ENCODE measurements around the gene DNHD1.

The DNHD1 gene

GRCh38 chr11:6526411-6527135, 29.5 kb downstream of the DNHD1 start:
- ATAC-seq (replicated peaks) (no peak), DNase-seq (no peak)
- peak overlapping the region; percentile 13 to 37 for H3K4me3 Mint-ChIP-seq

GRCh38 chr11:6529266-6529665, 32.2 kb downstream of the DNHD1 start:
- ATAC-seq (replicated peaks): no peak
- H3K4me3 Mint-ChIP-seq: no peak overlapping the region
- no peaks in the 10 kb centered on the region for H3K9me3 Mint-ChIP-seq
- H3K27ac Mint-ChIP-seq: no peak overlapping the region
- DNase-seq: no peak
- peaks cover 9 to 11% of the 10 kb centered on the region in 2 donors for H3K4me1 Mint-ChIP-seq (ENCODE audit: low read depth in 2 of 2)
- H3K36me3 Mint-ChIP-seq (ENCODE audit: insufficient read depth): no peaks in the 10 kb centered on the region
- H3K27me3 Mint-ChIP-seq: no peaks in the 10 kb centered on the region

More at GRCh38 chr11:6526411-6527135, 29.5 kb downstream of the DNHD1 start:
- Mint-ChIP-seq H3K36me3 (ENCODE audit: insufficient read depth) (no peaks in the 10 kb centered on the region), H3K27ac (peak overlapping the region; percentile 41 to 80), H3K4me1 (ENCODE audit: low read depth in 2 of 2) (peaks cover 9 to 11% of the 10 kb centered on the region in 2 donors), H3K9me3 (no peaks in the 10 kb centered on the region), H3K27me3 (no peaks in the 10 kb centered on the region)

- H3K4me1 Mint-ChIP-seq (ENCODE audit: low read depth in 2 of 2): peaks cover 9 to 11% of the 10 kb centered on the region in 2 donors
- no peak overlapping the region for H3K27ac Mint-ChIP-seq
- H3K27me3 Mint-ChIP-seq: no peaks in the 10 kb centered on the region
- DNase-seq (no peak), ATAC-seq (replicated peaks) (no peak)
- H3K9me3 Mint-ChIP-seq: no peaks in the 10 kb centered on the region
- no peak overlapping the region for H3K4me3 Mint-ChIP-seq
- H3K36me3 Mint-ChIP-seq (ENCODE audit: insufficient read depth): no peaks in the 10 kb centered on the region
Observed at GRCh38 chr11:6530848-6531247, 33.8 kb downstream of the DNHD1 start.

GRCh38 chr11:6531267-6531752, 34.2 kb downstream of the DNHD1 start:
- H3K27me3 Mint-ChIP-seq: no peaks in the 10 kb centered on the region
- no peak overlapping the region for H3K4me3 Mint-ChIP-seq
- peak; percentile 73 for ATAC-seq (replicated peaks)
- H3K4me1 Mint-ChIP-seq (ENCODE audit: low read depth in 2 of 2): peaks cover 6% of the 10 kb centered on the region in 2 donors
- no peaks in the 10 kb centered on the region for H3K36me3 Mint-ChIP-seq (ENCODE audit: insufficient read depth)
- no peaks in the 10 kb centered on the region for H3K9me3 Mint-ChIP-seq
- DNase-seq: peak; percentile 27 to 33 (median 28)
- no peak overlapping the region for H3K27ac Mint-ChIP-seq

GRCh38 chr11:6538456-6538855, 41.4 kb downstream of the DNHD1 start:
- no peaks in the 10 kb centered on the region for H3K36me3 Mint-ChIP-seq (ENCODE audit: insufficient read depth)
- peaks cover 0 to 11% of the 10 kb centered on the region in 2 donors for H3K4me1 Mint-ChIP-seq (ENCODE audit: low read depth in 2 of 2)
- no peak for DNase-seq
- no peak for ATAC-seq (replicated peaks)
- no peaks in the 10 kb centered on the region for H3K27me3 Mint-ChIP-seq
- H3K27ac Mint-ChIP-seq: no peak overlapping the region
- no peaks in the 10 kb centered on the region for H3K9me3 Mint-ChIP-seq
- H3K4me3 Mint-ChIP-seq: no peak overlapping the region

GRCh38 chr11:6538945-6539344, 41.9 kb downstream of the DNHD1 start:
- Mint-ChIP-seq H3K4me3 (no peak overlapping the region), H3K27ac (peak overlapping the region in 1 of 2 donors; percentile 70), H3K9me3 (no peaks in the 10 kb centered on the region), H3K36me3 (ENCODE audit: insufficient read depth) (no peaks in the 10 kb centered on the region), H3K4me1 (ENCODE audit: low read depth in 2 of 2) (peaks cover 0 to 11% of the 10 kb centered on the region in 2 donors), H3K27me3 (no peaks in the 10 kb centered on the region)
- DNase-seq (no peak), ATAC-seq (replicated peaks) (no peak)

- Mint-ChIP-seq H3K36me3 (ENCODE audit: insufficient read depth) (no peaks in the 10 kb centered on the region), H3K9me3 (no peaks in the 10 kb centered on the region), H3K4me3 (no peak overlapping the region), H3K27me3 (no peaks in the 10 kb centered on the region), H3K27ac (peak overlapping the region in 1 of 2 donors; percentile 56), H3K4me1 (ENCODE audit: low read depth in 2 of 2) (peaks cover 0 to 11% of the 10 kb centered on the region in 2 donors)
- DNase-seq (no peak), ATAC-seq (replicated peaks) (no peak)
Observed at GRCh38 chr11:6539748-6540268, 42.7 kb downstream of the DNHD1 start.

- no peaks in the 10 kb centered on the region for H3K27me3 Mint-ChIP-seq
- no peaks in the 10 kb centered on the region for H3K36me3 Mint-ChIP-seq (ENCODE audit: insufficient read depth)
- H3K9me3 Mint-ChIP-seq: no peaks in the 10 kb centered on the region
- DNase-seq (no peak), ATAC-seq (replicated peaks) (no peak)
- H3K4me3 Mint-ChIP-seq: no peak overlapping the region
- H3K4me1 Mint-ChIP-seq (ENCODE audit: low read depth in 2 of 2): peaks cover 0 to 11% of the 10 kb centered on the region in 2 donors
- H3K27ac Mint-ChIP-seq: no peak overlapping the region
Observed at GRCh38 chr11:6541356-6541755, 44.3 kb downstream of the DNHD1 start.

- Mint-ChIP-seq H3K4me3 (peak overlapping the region in 1 of 2 donors; percentile 33), H3K27me3 (no peaks in the 10 kb centered on the region), H3K4me1 (ENCODE audit: low read depth in 2 of 2) (peaks cover 0 to 14% of the 10 kb centered on the region in 2 donors), H3K36me3 (ENCODE audit: insufficient read depth) (peaks cover 3% of the 10 kb centered on the region), H3K9me3 (no peaks in the 10 kb centered on the region), H3K27ac (peak overlapping the region; percentile 1 to 83)
- ATAC-seq (replicated peaks) (peak; percentile 74), DNase-seq (no peak)
Observed at GRCh38 chr11:6542727-6543126, 45.6 kb downstream of the DNHD1 start.

- no peaks in the 10 kb centered on the region for H3K9me3 Mint-ChIP-seq
- H3K27me3 Mint-ChIP-seq: no peaks in the 10 kb centered on the region
- peaks cover 0 to 14% of the 10 kb centered on the region in 2 donors for H3K4me1 Mint-ChIP-seq (ENCODE audit: low read depth in 2 of 2)
- no peak overlapping the region for H3K27ac Mint-ChIP-seq
- no peak for DNase-seq
- peaks cover 3% of the 10 kb centered on the region for H3K36me3 Mint-ChIP-seq (ENCODE audit: insufficient read depth)
- no peak for ATAC-seq (replicated peaks)
- H3K4me3 Mint-ChIP-seq: no peak overlapping the region
Observed at GRCh38 chr11:6544921-6545850, 48.1 kb downstream of the DNHD1 start.

GRCh38 chr11:6545917-6546605, 49.0 kb downstream of the DNHD1 start:
- H3K4me3 Mint-ChIP-seq: no peak overlapping the region
- ATAC-seq (replicated peaks) (no peak), DNase-seq (no peak)
- peaks cover 3% of the 10 kb centered on the region for H3K36me3 Mint-ChIP-seq (ENCODE audit: insufficient read depth)
- H3K4me1 Mint-ChIP-seq (ENCODE audit: low read depth in 2 of 2): peaks cover 0 to 14% of the 10 kb centered on the region in 2 donors
- H3K9me3 Mint-ChIP-seq: no peaks in the 10 kb centered on the region
- H3K27me3 Mint-ChIP-seq: no peaks in the 10 kb centered on the region
- H3K27ac Mint-ChIP-seq: no peak overlapping the region

- Mint-ChIP-seq H3K27ac (no peak overlapping the region), H3K4me1 (ENCODE audit: low read depth in 2 of 2) (peaks cover 0 to 14% of the 10 kb centered on the region in 2 donors), H3K4me3 (no peak overlapping the region), H3K9me3 (no peaks in the 10 kb centered on the region), H3K27me3 (no peaks in the 10 kb centered on the region), H3K36me3 (ENCODE audit: insufficient read depth) (peaks cover 3% of the 10 kb centered on the region)
- DNase-seq: no peak
- no peak for ATAC-seq (replicated peaks)
Observed at GRCh38 chr11:6546735-6547134, 49.7 kb downstream of the DNHD1 start.

GRCh38 chr11:6547177-6547576, 50.1 kb downstream of the DNHD1 start:
- Mint-ChIP-seq H3K4me3 (no peak overlapping the region), H3K9me3 (no peaks in the 10 kb centered on the region), H3K4me1 (ENCODE audit: low read depth in 2 of 2) (peaks cover 0 to 14% of the 10 kb centered on the region in 2 donors), H3K27me3 (no peaks in the 10 kb centered on the region), H3K36me3 (ENCODE audit: insufficient read depth) (peaks cover 3% of the 10 kb centered on the region), H3K27ac (no peak overlapping the region)
- DNase-seq (no peak), ATAC-seq (replicated peaks) (no peak)
